ENCODE results near the gene CADM1. TPM values are rescaled to one million over a fixed set of nuclear protein-coding genes. Genes with fewer than 3 reads are reported as not detected.

The CADM1 gene
- polyA plus RNA-seq, 6 donors from 2014 or later, result not detected

DNA sequence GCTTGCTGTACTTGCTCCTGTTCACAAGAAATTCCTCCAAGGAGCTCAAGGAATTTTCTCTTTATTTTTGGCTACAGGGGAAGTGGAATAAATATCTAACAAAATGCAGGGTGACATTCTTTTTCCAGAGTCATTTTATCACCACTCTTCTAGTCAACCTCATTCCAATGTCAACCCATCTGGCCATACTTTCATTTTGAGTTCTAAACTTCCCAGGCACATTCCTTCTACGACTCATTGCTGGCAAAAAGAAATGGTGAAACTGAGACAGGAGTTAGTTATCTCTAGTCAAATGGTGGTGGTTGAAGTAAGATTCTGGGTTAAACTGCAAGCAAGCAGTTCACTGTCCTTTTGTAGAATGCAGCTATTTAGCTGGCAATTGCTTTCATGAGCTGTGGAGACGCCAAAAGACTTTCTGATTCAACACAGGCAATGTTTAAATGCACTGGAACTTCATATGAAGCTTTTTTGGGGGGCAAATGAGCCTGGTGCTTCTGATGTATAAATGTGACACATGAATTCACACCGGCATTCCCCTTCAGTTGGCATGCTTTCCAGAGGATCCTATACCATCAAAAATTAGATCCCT is 304.6 kb downstream of the CADM1 start:
- H3K4me3 Mint-ChIP-seq, result no peak overlapping the region
- DNase-seq (no peak), ATAC-seq (ENCODE audit: low read depth in 2 of 2) (no peak)
- H3K27me3 Mint-ChIP-seq, result no peaks in the 10 kb centered on the region
- H3K36me3 Mint-ChIP-seq, result no peaks in the 10 kb centered on the region
- H3K4me1 Mint-ChIP-seq, result no peaks in the 10 kb centered on the region
- no peak overlapping the region for H3K27ac Mint-ChIP-seq
- H3K9me3 Mint-ChIP-seq, result peaks cover 0 to 2% (median 0%) of the 10 kb centered on the region in 7 donors

DNA sequence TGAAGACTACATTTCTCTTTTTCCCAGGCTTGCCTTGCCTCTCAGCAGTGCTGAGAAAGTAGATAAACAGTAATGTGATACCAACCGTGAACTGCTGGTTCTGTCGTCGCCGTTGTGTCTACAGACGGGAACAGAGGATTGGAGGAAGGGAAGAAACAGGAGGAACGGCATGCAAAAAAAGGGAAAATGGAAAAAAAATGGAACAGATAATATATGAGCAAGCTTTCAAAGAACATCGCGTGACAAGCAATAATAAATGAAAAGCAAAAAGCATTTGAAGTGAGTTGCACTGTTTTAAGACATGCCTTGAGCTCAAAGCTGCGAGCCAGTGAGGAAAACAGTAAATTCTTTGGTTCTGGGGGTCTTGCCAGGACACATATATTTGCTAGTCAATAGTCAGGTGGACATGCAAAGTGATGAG is 305.9 kb downstream of the CADM1 start:
- Mint-ChIP-seq H3K4me1 (no peaks in the 10 kb centered on the region), H3K27ac (no peak overlapping the region), H3K27me3 (no peaks in the 10 kb centered on the region), H3K4me3 (no peak overlapping the region), H3K36me3 (no peaks in the 10 kb centered on the region), H3K9me3 (peaks cover 0 to 3% (median 0%) of the 10 kb centered on the region in 7 donors)
- ATAC-seq (ENCODE audit: low read depth in 2 of 2) (no peak), DNase-seq (no peak)

GRCh38 chr11:115197433-115197832 is 306.8 kb downstream of the CADM1 start:
- H3K27ac Mint-ChIP-seq, result no peak overlapping the region
- ATAC-seq (ENCODE audit: low read depth in 2 of 2) (no peak), DNase-seq (no peak)
- H3K9me3 Mint-ChIP-seq, result peaks cover 0 to 3% (median 0%) of the 10 kb centered on the region in 7 donors
- no peak overlapping the region for H3K4me3 Mint-ChIP-seq
- H3K4me1 Mint-ChIP-seq, result no peaks in the 10 kb centered on the region
- H3K27me3 Mint-ChIP-seq, result no peaks in the 10 kb centered on the region
- H3K36me3 Mint-ChIP-seq, result no peaks in the 10 kb centered on the region

- no peak for DNase-seq
- H3K27ac Mint-ChIP-seq, result no peak overlapping the region
- H3K4me3 Mint-ChIP-seq, result no peak overlapping the region
- no peaks in the 10 kb centered on the region for H3K27me3 Mint-ChIP-seq
- H3K36me3 Mint-ChIP-seq, result no peaks in the 10 kb centered on the region
- ATAC-seq (ENCODE audit: low read depth in 2 of 2), result no peak
- peaks cover 0 to 3% (median 0%) of the 10 kb centered on the region in 7 donors for H3K9me3 Mint-ChIP-seq
- H3K4me1 Mint-ChIP-seq, result no peaks in the 10 kb centered on the region
Observed at GRCh38 chr11:115197031-115197430, 307.2 kb downstream of the CADM1 start.

GRCh38 chr11:115194802-115195110 is 309.5 kb downstream of the CADM1 start:
- Mint-ChIP-seq H3K9me3 (peaks cover 0 to 3% (median 0%) of the 10 kb centered on the region in 7 donors), H3K27me3 (no peaks in the 10 kb centered on the region), H3K4me3 (peak overlapping the region in 1 of 8 donors; percentile 44), H3K27ac (no peak overlapping the region), H3K4me1 (no peaks in the 10 kb centered on the region), H3K36me3 (no peaks in the 10 kb centered on the region)
- DNase-seq (no peak), ATAC-seq (ENCODE audit: low read depth in 2 of 2) (no peak)

GRCh38 chr11:115193914-115194801 is 310.1 kb downstream of the CADM1 start:
- no peak for ATAC-seq (ENCODE audit: low read depth in 2 of 2)
- Mint-ChIP-seq H3K4me1 (no peaks in the 10 kb centered on the region), H3K9me3 (peaks cover 0 to 3% (median 0%) of the 10 kb centered on the region in 7 donors), H3K36me3 (no peaks in the 10 kb centered on the region), H3K4me3 (peak overlapping the region in 1 of 8 donors; percentile 44), H3K27me3 (no peaks in the 10 kb centered on the region), H3K27ac (no peak overlapping the region)
- no peak for DNase-seq

GRCh38 chr11:115191761-115192160 is 312.5 kb downstream of the CADM1 start:
- ATAC-seq (ENCODE audit: low read depth in 2 of 2) (no peak), DNase-seq (no peak)
- peaks cover 0 to 4% (median 0%) of the 10 kb centered on the region in 3 donors for H3K27me3 Mint-ChIP-seq
- H3K4me3 Mint-ChIP-seq, result no peak overlapping the region
- peaks cover 0 to 3% (median 0%) of the 10 kb centered on the region in 7 donors for H3K9me3 Mint-ChIP-seq
- no peaks in the 10 kb centered on the region for H3K36me3 Mint-ChIP-seq
- H3K4me1 Mint-ChIP-seq, result no peaks in the 10 kb centered on the region
- H3K27ac Mint-ChIP-seq, result no peak overlapping the region

- no peaks in the 10 kb centered on the region for H3K4me1 Mint-ChIP-seq
- no peak for DNase-seq
- H3K9me3 Mint-ChIP-seq, result peaks cover 0 to 4% (median 0%) of the 10 kb centered on the region in 7 donors
- no peak overlapping the region for H3K27ac Mint-ChIP-seq
- ATAC-seq (ENCODE audit: low read depth in 2 of 2), result no peak
- H3K27me3 Mint-ChIP-seq, result peaks cover 0 to 4% (median 0%) of the 10 kb centered on the region in 3 donors
- H3K4me3 Mint-ChIP-seq, result no peak overlapping the region
- H3K36me3 Mint-ChIP-seq, result no peaks in the 10 kb centered on the region
Observed at GRCh38 chr11:115190196-115190595, 314.0 kb downstream of the CADM1 start.

GRCh38 chr11:115188898-115189278 is 315.3 kb downstream of the CADM1 start:
- peaks cover 0 to 4% (median 0%) of the 10 kb centered on the region in 3 donors for H3K27me3 Mint-ChIP-seq
- H3K4me1 Mint-ChIP-seq, result no peaks in the 10 kb centered on the region
- no peak overlapping the region for H3K27ac Mint-ChIP-seq
- H3K4me3 Mint-ChIP-seq, result no peak overlapping the region
- peaks cover 0 to 2% (median 0%) of the 10 kb centered on the region in 7 donors for H3K9me3 Mint-ChIP-seq
- no peaks in the 10 kb centered on the region for H3K36me3 Mint-ChIP-seq
- ATAC-seq (ENCODE audit: low read depth in 2 of 2) (no peak), DNase-seq (no peak)

- peaks cover 0 to 4% (median 0%) of the 10 kb centered on the region in 3 donors for H3K27me3 Mint-ChIP-seq
- H3K36me3 Mint-ChIP-seq, result no peaks in the 10 kb centered on the region
- peaks cover 0 to 2% (median 0%) of the 10 kb centered on the region in 7 donors for H3K9me3 Mint-ChIP-seq
- no peak overlapping the region for H3K27ac Mint-ChIP-seq
- ATAC-seq (ENCODE audit: low read depth in 2 of 2) (no peak), DNase-seq (no peak)
- H3K4me3 Mint-ChIP-seq, result no peak overlapping the region
- no peaks in the 10 kb centered on the region for H3K4me1 Mint-ChIP-seq
Observed at GRCh38 chr11:115188188-115188897, 315.9 kb downstream of the CADM1 start.

DNA sequence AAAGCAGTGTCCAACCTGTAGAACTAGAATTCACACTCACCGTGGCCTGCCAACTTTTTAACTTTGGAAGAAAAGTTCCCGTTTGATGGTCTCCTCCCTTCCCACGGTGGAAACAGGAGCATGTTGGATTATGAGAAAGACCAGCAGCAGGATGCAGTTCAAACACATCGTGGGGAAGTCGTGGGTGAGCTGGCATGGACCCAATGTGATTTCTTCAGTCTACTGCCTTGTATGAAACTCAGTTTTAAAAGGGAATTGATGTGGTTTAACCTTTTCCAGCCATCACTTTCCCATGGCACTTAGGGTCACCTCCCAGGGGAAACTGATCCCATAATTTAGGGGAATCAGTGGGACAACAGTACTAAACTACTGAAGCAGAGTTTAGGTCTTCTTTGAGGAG is 318.3 kb downstream of the CADM1 start:
- Mint-ChIP-seq H3K36me3 (no peaks in the 10 kb centered on the region), H3K9me3 (peaks cover 0 to 2% (median 0%) of the 10 kb centered on the region in 7 donors), H3K27ac (no peak overlapping the region), H3K4me1 (no peaks in the 10 kb centered on the region), H3K4me3 (no peak overlapping the region), H3K27me3 (peaks cover 0 to 4% (median 0%) of the 10 kb centered on the region in 3 donors)
- DNase-seq (no peak), ATAC-seq (ENCODE audit: low read depth in 2 of 2) (no peak)

DNA sequence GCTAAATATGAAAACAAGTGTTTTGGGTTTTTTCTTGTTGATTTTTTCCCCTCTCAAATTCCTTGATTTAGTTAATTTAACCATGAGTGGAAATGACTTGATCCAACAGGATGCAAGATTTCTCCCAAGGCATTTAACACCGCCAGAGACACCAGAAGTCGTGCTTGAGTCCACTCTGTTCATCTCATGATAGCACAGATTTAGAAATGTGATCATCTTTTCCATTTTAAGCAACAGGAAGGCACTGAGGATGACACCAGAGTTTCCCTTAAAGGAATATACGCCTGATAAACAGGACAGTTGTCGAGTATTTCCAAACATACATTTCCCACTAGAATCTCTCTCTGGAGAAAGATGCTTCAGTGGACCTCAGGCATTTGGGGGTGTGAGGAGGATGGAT is 318.7 kb downstream of the CADM1 start:
- Mint-ChIP-seq H3K36me3 (no peaks in the 10 kb centered on the region), H3K9me3 (peaks cover 0 to 2% (median 0%) of the 10 kb centered on the region in 7 donors), H3K4me1 (no peaks in the 10 kb centered on the region), H3K27ac (no peak overlapping the region), H3K4me3 (no peak overlapping the region), H3K27me3 (peaks cover 0 to 4% (median 0%) of the 10 kb centered on the region in 3 donors)
- DNase-seq (no peak), ATAC-seq (ENCODE audit: low read depth in 2 of 2) (no peak)

GRCh38 chr11:115184901-115185300 is 319.3 kb downstream of the CADM1 start:
- DNase-seq (no peak), ATAC-seq (ENCODE audit: low read depth in 2 of 2) (no peak)
- Mint-ChIP-seq H3K4me1 (no peaks in the 10 kb centered on the region), H3K36me3 (no peaks in the 10 kb centered on the region), H3K27ac (no peak overlapping the region), H3K4me3 (no peak overlapping the region), H3K9me3 (peaks cover 0 to 2% (median 0%) of the 10 kb centered on the region in 7 donors), H3K27me3 (peaks cover 0 to 4% (median 0%) of the 10 kb centered on the region in 3 donors)
